CD14-positive monocyte (primary cell): ENCODE measurements around the gene CDKAL1. TPM values are rescaled to one million over a fixed set of nuclear protein-coding genes. Genes with fewer than 3 reads are reported as not detected.

Source experiments
- DNase-seq, 3 donors: peaks; one replicate each; pipeline ENCODE4 v3.0.0-alpha.2; 2011 to 2022
- H2AFZ ChIP-seq: 2 replicates; pipeline ENCODE4 v1.6.0; 2012; ENCODE audit warnings: mild to moderate bottlenecking, low read depth, low read length, inconsistent platforms; ENCODE audit not compliant: insufficient read depth, poor library complexity, severe bottlenecking
- H3K27ac ChIP-seq, 2 donors: 1 replicate in 1 of 2; 2 replicates in 1 of 2; pipeline ENCODE4 v1.5.1; 2012 to 2013; ENCODE audit warnings: low read length in 2 of 2, control low read depth in 1 of 2, inconsistent platforms in 1 of 2, low read depth in 1 of 2, mild to moderate bottlenecking in 1 of 2
- H3K27me3 ChIP-seq, 2 donors: one replicate each; pipeline versions ENCODE4 v1.6.0 to v1.6.1; 2011 to 2013; ENCODE audit warnings: low read length in 2 of 2; ENCODE audit not compliant: control insufficient read depth in 2 of 2, insufficient read depth in 2 of 2
- H3K36me3 ChIP-seq, 2 donors: replicated peaks in 1 of 2; 1 replicate in 1 of 2; 2 replicates in 1 of 2; pipeline versions ENCODE4 v1.5.1 to v1.6.1; 2012 to 2013; ENCODE audit warnings: low read length in 2 of 2, control low read depth in 1 of 2, inconsistent platforms in 1 of 2, mild to moderate bottlenecking in 1 of 2; ENCODE audit not compliant: insufficient read depth in 2 of 2, control insufficient read depth in 1 of 2
- H3K4me1 ChIP-seq, 2 donors: 1 replicate in 1 of 2; 2 replicates in 1 of 2; pipeline versions ENCODE4 v1.5.1 to v1.6.1; 2012 to 2013; ENCODE audit warnings: low read length in 2 of 2, control low read depth in 1 of 2, inconsistent platforms in 1 of 2, mild to moderate bottlenecking in 1 of 2, moderate library complexity in 1 of 2; ENCODE audit not compliant: insufficient read depth in 2 of 2, control insufficient read depth in 1 of 2
- H3K4me2 ChIP-seq: replicated peaks from 2 replicates; pipeline ENCODE3; 2012; ENCODE audit warnings: low read length, moderate library complexity, mild to moderate bottlenecking; ENCODE audit not compliant: poor library complexity, severe bottlenecking; ENCODE audit errors: extremely low read depth
- H3K4me3 ChIP-seq, 3 experiments: fragments of 200-600 bp in 1 of 3; sonication (generic) in 1 of 3; replicated peaks in 1 of 3; 1 replicate in 2 of 3; 2 replicates in 1 of 3; pipeline ENCODE4 v1.5.1; 2011 to 2013; ENCODE audit warnings: low read length in 3 of 3, mild to moderate bottlenecking in 3 of 3, control low read depth in 2 of 3, low read depth in 2 of 3, inconsistent platforms in 1 of 3, moderate library complexity in 1 of 3
- H3K79me2 ChIP-seq: 2 replicates; pipeline ENCODE4 v1.6.0; 2012; ENCODE audit warnings: mild to moderate bottlenecking, control low read depth, inconsistent platforms, low read length, moderate library complexity; ENCODE audit not compliant: insufficient read depth
- H3K9ac ChIP-seq: 2 replicates; pipeline ENCODE4 v1.6.0; 2017; ENCODE audit warnings: low read length, mild to moderate bottlenecking; ENCODE audit not compliant: insufficient read depth, poor library complexity, severe bottlenecking
- H3K9me3 ChIP-seq, 2 donors: replicated peaks in 1 of 2; 1 replicate in 1 of 2; 2 replicates in 1 of 2; pipeline versions ENCODE4 v1.5.1 to v1.6.1; 2012 to 2013; ENCODE audit warnings: low read length in 2 of 2, control low read depth in 1 of 2; ENCODE audit not compliant: control insufficient read depth in 1 of 2, insufficient read depth in 1 of 2
- H4K20me1 ChIP-seq: 2 replicates; pipeline ENCODE4 v1.6.0; 2012; ENCODE audit warnings: mild to moderate bottlenecking, low read length, control low read depth, moderate library complexity; ENCODE audit not compliant: insufficient read depth
- H3K27ac Mint-ChIP-seq, 7 donors: one replicate each; pipeline ENCODE4 v1.8.0; 2020; ENCODE audit warnings: mild to moderate bottlenecking in 7 of 7, mixed read lengths in 7 of 7, moderate library complexity in 6 of 7, inconsistent platforms in 2 of 7
- H3K27me3 Mint-ChIP-seq, 3 donors: one replicate each; pipeline ENCODE4 v1.8.0; 2021 to 2022; ENCODE audit warnings: low read depth in 3 of 3, mild to moderate bottlenecking in 3 of 3, mixed read lengths in 3 of 3, moderate library complexity in 3 of 3, inconsistent platforms in 1 of 3
- H3K36me3 Mint-ChIP-seq, 2 donors: one replicate each; pipeline ENCODE4 v1.8.0; 2020; ENCODE audit warnings: mixed read lengths in 2 of 2, inconsistent platforms in 1 of 2, mild to moderate bottlenecking in 1 of 2
- H3K4me1 Mint-ChIP-seq: one replicate; pipeline ENCODE4 v1.8.0; 2020; ENCODE audit warnings: mild to moderate bottlenecking, mixed read lengths
- H3K4me3 Mint-ChIP-seq, 2 donors: one replicate each; pipeline ENCODE4 v1.8.0; 2020; ENCODE audit warnings: mild to moderate bottlenecking in 2 of 2, mixed read lengths in 2 of 2, moderate library complexity in 1 of 2
- H3K9me3 Mint-ChIP-seq, 7 donors: one replicate each; pipeline ENCODE4 v1.8.0; 2020 to 2022; ENCODE audit warnings: mixed read lengths in 7 of 7, mild to moderate bottlenecking in 6 of 7, moderate library complexity in 6 of 7, inconsistent platforms in 2 of 7
- CTCF ChIP-seq: fragments of 200-600 bp; IDR thresholded peaks from one replicate; pipeline ENCODE4 v1.8.0; 2022; ENCODE audit warnings: antibody characterized with exemption, mild to moderate bottlenecking
- WGBS: methylation state at CpG from one replicate; pipeline ENCODE4 v1.1.5; 2013; ENCODE audit warnings: missing lambda C conversion rate; ENCODE audit not compliant: insufficient coverage; 5-methylcytosine and 5-hydroxymethylcytosine counted together
- intact Hi-C, 2 donors: fragments of 100-400 bp; cut with micrococcal nuclease; formaldehyde crosslinking; loops; one replicate each; pipeline versions ENCODE4 v1.15.0 to v1.15.1; 2023
- polyA plus RNA-seq, 3 donors: library from polyadenylated mRNA; depleted of rRNA in 1 of 3; unstranded in 2 of 3; stranded (reverse) in 1 of 3; fragments of 300-500 nt in 2 of 3; fragments of >200 nt in 1 of 3; fragmentation: Illumina TruSeq in 2 of 3; gene quantifications; 1 replicate in 2 of 3; 2 replicates in 1 of 3; pipeline ENCODE4 v1.2.3, GENCODE V29; 2012 to 2021

CDKAL1 gene
- polyA plus RNA-seq, 3 donors, result 3.2 to 12.4 (median 8.3) TPM

GRCh38 chr6:21235162-21235561 lies 700.9 kb downstream of the CDKAL1 start:
- H3K27me3 ChIP-seq, result no peaks in the 10 kb centered on the region
- H3K4me2 ChIP-seq, result no peak overlapping the region
- H3K36me3 Mint-ChIP-seq, result peaks cover 33 to 35% of the 10 kb centered on the region in 2 donors
- H3K4me1 ChIP-seq, result no peaks in the 10 kb centered on the region
- H3K4me3 ChIP-seq, result no peak overlapping the region
- H4K20me1 ChIP-seq, result no peaks in the 10 kb centered on the region
- H3K9ac ChIP-seq, result no peak overlapping the region
- peaks cover 9 to 11% of the 10 kb centered on the region in 2 donors for H3K9me3 ChIP-seq
- H3K27me3 Mint-ChIP-seq, result peaks cover 0 to 5% (median 2%) of the 10 kb centered on the region in 3 donors
- peaks cover 0 to 25% (median 17%) of the 10 kb centered on the region in 7 donors for H3K9me3 Mint-ChIP-seq
- intact Hi-C loops, result no loop called here
- no peak overlapping the region for H3K4me3 Mint-ChIP-seq
- no peak for DNase-seq
- no peak overlapping the region for H3K27ac ChIP-seq
- no peak for TF ChIP-seq CTCF
- peaks cover 8 to 32% of the 10 kb centered on the region in 2 donors for H3K36me3 ChIP-seq
- H3K4me1 Mint-ChIP-seq, result no peaks in the 10 kb centered on the region
- H3K27ac Mint-ChIP-seq, result no peak overlapping the region
- no peaks in the 10 kb centered on the region for H3K79me2 ChIP-seq
- no peak overlapping the region for H2AFZ ChIP-seq

- H3K36me3 ChIP-seq, result peaks cover 2 to 6% of the 10 kb centered on the region in 2 donors
- no peak overlapping the region for H3K27ac ChIP-seq
- H3K4me1 ChIP-seq, result no peaks in the 10 kb centered on the region
- intact Hi-C loops, result no loop called here
- H3K4me2 ChIP-seq, result no peak overlapping the region
- WGBS, result no CpG with 5 or more reads among the region's 2 CpGs
- no peak overlapping the region for H3K9ac ChIP-seq
- no peak overlapping the region for H2AFZ ChIP-seq
- Mint-ChIP-seq H3K27ac (no peak overlapping the region), H3K4me1 (no peaks in the 10 kb centered on the region), H3K9me3 (peaks cover 0 to 20% (median 11%) of the 10 kb centered on the region in 7 donors), H3K36me3 (peaks cover 6 to 12% of the 10 kb centered on the region in 2 donors), H3K4me3 (no peak overlapping the region), H3K27me3 (peaks cover 0 to 2% (median 2%) of the 10 kb centered on the region in 3 donors)
- H3K79me2 ChIP-seq, result no peaks in the 10 kb centered on the region
- H3K4me3 ChIP-seq, result no peak overlapping the region
- no peaks in the 10 kb centered on the region for H4K20me1 ChIP-seq
- peaks cover 5 to 11% of the 10 kb centered on the region in 2 donors for H3K9me3 ChIP-seq
- no peaks in the 10 kb centered on the region for H3K27me3 ChIP-seq
- TF ChIP-seq CTCF, result no peak
- no peak for DNase-seq
These were observed 704.0 kb downstream of the CDKAL1 start for GRCh38 chr6:21238208-21238607.
